Measurements from ENCODE around the gene DNAJC7.

GRCh38 chr17:41982026-41982760 is 35.0 kb downstream of the DNAJC7 start:
- no peak for TF ChIP-seq CTCF (IDR thresholded peaks at IDR 0.05)
- no peak for TF ChIP-seq POLR2A (IDR thresholded peaks at IDR 0.05)

Data from right lobe of liver (tissue), 4 donors.